Renal pelvis (tissue), 3 donors: Measurements from ENCODE around the gene BECN2. TPM values are rescaled to one million over a fixed set of nuclear protein-coding genes. Genes with fewer than 3 reads are reported as not detected.

Source experiments
- polyA plus RNA-seq, 3 donors: library from polyadenylated mRNA; unstranded; fragments of 120-200 nt; gene quantifications; one replicate each; pipeline ENCODE4 v1.2.1, GENCODE V29; 2013; ENCODE audit not compliant: insufficient read length in 3 of 3

The BECN2 gene
- polyA plus RNA-seq, 3 donors, result not detected

Other genes with a start within 250 kb of the BECN2 start
- 10 to 100 TPM; 14.1 to 14.4 (median 14.2) TPM for gene EXO1, start 109.6 kb upstream of the BECN2 start, polyA plus RNA-seq
- 1 to 10 TPM in 1 of 3 donors, under 1 TPM in 2; 0.68 to 1.2 (median 0.95) TPM for gene MAP1LC3C, start 41.3 kb downstream of the BECN2 start, polyA plus RNA-seq